Measurements from ENCODE around the gene KCTD10. TPM values are rescaled to one million over a fixed set of nuclear protein-coding genes. Genes with fewer than 3 reads are reported as not detected.
A peak's percentile ranks its signal among the peaks of the same experiment; 100 is the strongest.

KCTD10 gene
- polyA plus RNA-seq, 1 of the 3 experiments (the other 2 are of a cell fraction) = 66.9 TPM

DNA sequence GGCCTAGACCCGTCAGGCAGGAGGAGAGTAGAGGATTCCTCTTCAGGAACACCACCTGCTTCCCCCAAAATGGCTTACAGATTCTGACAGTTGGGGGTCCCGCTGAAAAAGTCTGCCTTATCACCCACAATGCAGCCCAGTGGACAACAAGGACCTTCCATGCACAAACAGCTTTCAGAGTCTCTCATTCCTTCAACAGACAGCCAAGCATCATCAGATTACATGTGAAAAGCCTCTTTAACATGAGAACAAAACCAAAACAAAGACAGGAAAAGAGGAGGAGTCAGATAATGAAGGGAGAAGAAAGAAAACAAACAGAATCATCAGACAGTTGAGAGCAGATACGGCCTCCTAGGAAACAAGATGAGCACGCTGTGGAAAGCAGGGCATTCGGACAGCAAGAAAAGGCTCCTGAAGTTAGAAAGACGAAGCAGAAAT, 18.3 kb downstream of the KCTD10 start (continued):
- TF ChIP-seq, protein P1, sequence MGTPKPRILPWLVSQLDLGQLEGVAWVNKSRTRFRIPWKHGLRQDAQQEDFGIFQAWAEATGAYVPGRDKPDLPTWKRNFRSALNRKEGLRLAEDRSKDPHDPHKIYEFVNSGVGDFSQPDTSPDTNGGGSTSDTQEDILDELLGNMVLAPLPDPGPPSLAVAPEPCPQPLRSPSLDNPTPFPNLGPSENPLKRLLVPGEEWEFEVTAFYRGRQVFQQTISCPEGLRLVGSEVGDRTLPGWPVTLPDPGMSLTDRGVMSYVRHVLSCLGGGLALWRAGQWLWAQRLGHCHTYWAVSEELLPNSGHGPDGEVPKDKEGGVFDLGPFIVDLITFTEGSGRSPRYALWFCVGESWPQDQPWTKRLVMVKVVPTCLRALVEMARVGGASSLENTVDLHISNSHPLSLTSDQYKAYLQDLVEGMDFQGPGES (IDR thresholded peaks at IDR 0.05; ENCODE audit: low read depth, low read length) = no peak
- TF ChIP-seq FOSL2 (IDR thresholded peaks at IDR 0.05; ENCODE audit: borderline replicate concordance, low read depth) (no peak), FOXJ3 (CRISPR knock-in tag; IDR thresholded peaks at IDR 0.05) (no peak), TCF12 (IDR thresholded peaks at IDR 0.05) (no peak), JUND (IDR thresholded peaks at IDR 0.05) (no peak)

DNA sequence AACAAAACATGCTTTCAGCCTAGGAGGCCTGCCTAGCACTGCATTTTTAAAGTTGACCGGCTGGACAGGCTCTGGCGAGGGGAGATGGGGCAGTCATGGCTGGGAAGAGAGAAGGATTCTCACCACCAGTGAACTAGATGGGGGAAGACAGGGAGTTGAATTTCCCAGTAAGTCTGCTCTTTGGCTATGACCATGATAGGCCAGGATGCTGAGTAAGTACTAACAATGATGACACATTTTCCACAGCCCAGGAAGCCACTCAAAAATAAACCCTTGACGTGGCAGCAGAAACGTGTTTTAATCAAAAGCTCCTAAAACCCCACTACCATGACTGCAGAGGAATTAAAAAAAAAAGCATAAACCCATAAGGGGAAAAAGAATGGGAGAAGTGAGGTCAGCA, 19.0 kb downstream of the KCTD10 start:
- H2AFZ ChIP-seq (ENCODE audit: low read depth) = no peak overlapping the region
- H3K4me1 ChIP-seq (ENCODE audit: control insufficient read depth in 1 of 2, insufficient read depth in 2 of 2, low read depth in 1 of 2, low read length in 1 of 2) = peaks cover 28 to 32% of the 10 kb centered on the region in 2 experiments
- peaks cover 20% of the 10 kb centered on the region for H3F3A ChIP-seq (replicated peaks; ENCODE audit: insufficient read depth)
- ChIA-PET CTCF (interaction anchor here (0.7 to 2.4 kb wide), 4 partner anchors 14 to 387 kb away, joined by 3 to 6 read pairs (median 4); no protein-coding TSS in a partner anchor), POLR2A (no interaction called here)
- no peaks in the 10 kb centered on the region for H3K9me2 ChIP-seq
- TF ChIP-seq NFIC (IDR thresholded peaks at IDR 0.05; ENCODE audit: borderline replicate concordance) = no peak
- TF ChIP-seq FOXM1 (IDR thresholded peaks at IDR 0.05; ENCODE audit: low read depth) = no peak
- no peak for TF ChIP-seq RFX5 (IDR thresholded peaks at IDR 0.05; ENCODE audit: low read length)
- no peak for TF ChIP-seq YY1 (IDR thresholded peaks at IDR 0.05; ENCODE audit: low read depth)
- TF ChIP-seq GABPA (IDR thresholded peaks at IDR 0.05; ENCODE audit: low read depth) = no peak
- no peak for TF ChIP-seq MXI1 (IDR thresholded peaks at IDR 0.05; ENCODE audit: low read depth, low read length)
- no peak for TF ChIP-seq JUND (IDR thresholded peaks at IDR 0.05)
- TF ChIP-seq TEAD4 (IDR thresholded peaks at IDR 0.05; ENCODE audit: borderline replicate concordance, insufficient read depth) = no peak
- TF ChIP-seq, protein P2, sequence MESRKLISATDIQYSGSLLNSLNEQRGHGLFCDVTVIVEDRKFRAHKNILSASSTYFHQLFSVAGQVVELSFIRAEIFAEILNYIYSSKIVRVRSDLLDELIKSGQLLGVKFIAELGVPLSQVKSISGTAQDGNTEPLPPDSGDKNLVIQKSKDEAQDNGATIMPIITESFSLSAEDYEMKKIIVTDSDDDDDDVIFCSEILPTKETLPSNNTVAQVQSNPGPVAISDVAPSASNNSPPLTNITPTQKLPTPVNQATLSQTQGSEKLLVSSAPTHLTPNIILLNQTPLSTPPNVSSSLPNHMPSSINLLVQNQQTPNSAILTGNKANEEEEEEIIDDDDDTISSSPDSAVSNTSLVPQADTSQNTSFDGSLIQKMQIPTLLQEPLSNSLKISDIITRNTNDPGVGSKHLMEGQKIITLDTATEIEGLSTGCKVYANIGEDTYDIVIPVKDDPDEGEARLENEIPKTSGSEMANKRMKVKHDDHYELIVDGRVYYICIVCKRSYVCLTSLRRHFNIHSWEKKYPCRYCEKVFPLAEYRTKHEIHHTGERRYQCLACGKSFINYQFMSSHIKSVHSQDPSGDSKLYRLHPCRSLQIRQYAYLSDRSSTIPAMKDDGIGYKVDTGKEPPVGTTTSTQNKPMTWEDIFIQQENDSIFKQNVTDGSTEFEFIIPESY (IDR thresholded peaks at IDR 0.05; ENCODE audit: borderline replicate concordance, low read depth) = no peak
- TF ChIP-seq SMC3 (IDR thresholded peaks at IDR 0.05; ENCODE audit: low read depth, low read length) = no peak
- TF ChIP-seq FOXJ3 (CRISPR knock-in tag; IDR thresholded peaks at IDR 0.05) = no peak
- no peak for TF ChIP-seq EP300 (IDR thresholded peaks at IDR 0.05; ENCODE audit: borderline replicate concordance in 1 of 2, low read depth in 1 of 2, low read length in 1 of 2)
- no peak for TF ChIP-seq POLR2AphosphoS5 (IDR thresholded peaks at IDR 0.05; ENCODE audit: low read depth, low read length)
- TF ChIP-seq, protein P3, sequence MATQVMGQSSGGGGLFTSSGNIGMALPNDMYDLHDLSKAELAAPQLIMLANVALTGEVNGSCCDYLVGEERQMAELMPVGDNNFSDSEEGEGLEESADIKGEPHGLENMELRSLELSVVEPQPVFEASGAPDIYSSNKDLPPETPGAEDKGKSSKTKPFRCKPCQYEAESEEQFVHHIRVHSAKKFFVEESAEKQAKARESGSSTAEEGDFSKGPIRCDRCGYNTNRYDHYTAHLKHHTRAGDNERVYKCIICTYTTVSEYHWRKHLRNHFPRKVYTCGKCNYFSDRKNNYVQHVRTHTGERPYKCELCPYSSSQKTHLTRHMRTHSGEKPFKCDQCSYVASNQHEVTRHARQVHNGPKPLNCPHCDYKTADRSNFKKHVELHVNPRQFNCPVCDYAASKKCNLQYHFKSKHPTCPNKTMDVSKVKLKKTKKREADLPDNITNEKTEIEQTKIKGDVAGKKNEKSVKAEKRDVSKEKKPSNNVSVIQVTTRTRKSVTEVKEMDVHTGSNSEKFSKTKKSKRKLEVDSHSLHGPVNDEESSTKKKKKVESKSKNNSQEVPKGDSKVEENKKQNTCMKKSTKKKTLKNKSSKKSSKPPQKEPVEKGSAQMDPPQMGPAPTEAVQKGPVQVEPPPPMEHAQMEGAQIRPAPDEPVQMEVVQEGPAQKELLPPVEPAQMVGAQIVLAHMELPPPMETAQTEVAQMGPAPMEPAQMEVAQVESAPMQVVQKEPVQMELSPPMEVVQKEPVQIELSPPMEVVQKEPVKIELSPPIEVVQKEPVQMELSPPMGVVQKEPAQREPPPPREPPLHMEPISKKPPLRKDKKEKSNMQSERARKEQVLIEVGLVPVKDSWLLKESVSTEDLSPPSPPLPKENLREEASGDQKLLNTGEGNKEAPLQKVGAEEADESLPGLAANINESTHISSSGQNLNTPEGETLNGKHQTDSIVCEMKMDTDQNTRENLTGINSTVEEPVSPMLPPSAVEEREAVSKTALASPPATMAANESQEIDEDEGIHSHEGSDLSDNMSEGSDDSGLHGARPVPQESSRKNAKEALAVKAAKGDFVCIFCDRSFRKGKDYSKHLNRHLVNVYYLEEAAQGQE (IDR thresholded peaks at IDR 0.05; ENCODE audit: low read depth, low read length) = no peak
- TF ChIP-seq RAD21 (IDR thresholded peaks at IDR 0.05; ENCODE audit: low read length) = no peak
- no peak for TF ChIP-seq RXRA (IDR thresholded peaks at IDR 0.05; ENCODE audit: borderline replicate concordance, low read depth)
- TF ChIP-seq, protein P1 (IDR thresholded peaks at IDR 0.05; ENCODE audit: low read depth, low read length) = no peak
- TF ChIP-seq GATA2 (CRISPR knock-in tag; IDR thresholded peaks at IDR 0.05) = no peak
- no peak for TF ChIP-seq EZH2phosphoT487 (IDR thresholded peaks at IDR 0.05; ENCODE audit: borderline replicate concordance, low read depth)
- H3K36me3 ChIP-seq (replicated peaks in 1 of 2; ENCODE audit: control insufficient read depth in 1 of 2, insufficient read depth in 2 of 2, low read length in 1 of 2) = peaks cover 43 to 63% of the 10 kb centered on the region in 2 experiments
- WGBS (ENCODE audit: low lambda C conversion rate) = 51% methylated on average over 4 of the region's 4 CpGs
- H4K20me1 ChIP-seq (ENCODE audit: insufficient read depth) = 0 out of 2 replicates have a peak, but pooled peaks cover 3% of the 10 kb centered on the region
- peaks cover 89% of the 10 kb centered on the region for H3K79me2 ChIP-seq (ENCODE audit: insufficient read depth)
- no peak overlapping the region for H3K9ac ChIP-seq
- H3K9me3 ChIP-seq = no peaks in the 10 kb centered on the region
- no peak for DNase-seq
- no peaks in the 10 kb centered on the region for H3K27me3 ChIP-seq (ENCODE audit: insufficient read depth)
- H3K27ac ChIP-seq (ENCODE audit: low read depth in 2 of 2, low read length in 1 of 2) = peak overlapping the region in 1 of 2 experiments; percentile 42; a peak in 2 of 4 replicates
- H3K4me2 ChIP-seq = no peak overlapping the region; the same call in 1 of the 2 replicates
- no peak overlapping the region for H3K4me3 ChIP-seq (ENCODE audit: low read depth in 2 of 2, low read length in 1 of 2)
